H1 (cell line): ENCODE measurements around the gene PASK. TPM values are rescaled to one million over a fixed set of nuclear protein-coding genes. Genes with fewer than 3 reads are reported as not detected.

ENCODE experiments used
- YY1 ChIP-seq: IDR thresholded peaks from 2 replicates; pipeline ENCODE4 v1.6.1; 2011; ENCODE audit warnings: low read depth, mild to moderate bottlenecking, low read length
- polyA plus RNA-seq, 7 experiments: library from polyadenylated mRNA; depleted of rRNA in 3 of 7; stranded (reverse) in 5 of 7; unstranded in 2 of 7; fragments of >200 nt in 5 of 7; fragments of 200-250 nt in 2 of 7; gene quantifications; 1 replicate in 5 of 7; 2 replicates in 1 of 7; 4 replicates in 1 of 7; pipeline versions ENCODE4 v1.2.1 to v1.2.3, GENCODE V29; 2011 to 2013; ENCODE audit warnings: missing spikeins in 2 of 7, mixed read lengths in 2 of 7
- total RNA-seq: library from RNA; stranded (reverse); fragmentation: NEBNext Ultra II Directional; extraction: Animal tissue kit (Norgen Biotek cat#: 25700); gene quantifications from 2 replicates; pipeline ENCODE4 v1.2.1, GENCODE V29; 2021
- TF ChIP-seq, protein P1 (sequence below): fragments of 300-600 bp; sonication (generic); IDR thresholded peaks from 2 replicates; pipeline ENCODE4 v1.7.1; 2012; ENCODE audit warnings: low read length, moderate library complexity, mild to moderate bottlenecking, inconsistent platforms; ENCODE audit not compliant: insufficient replicate concordance

PASK gene
- total and polyA plus RNA-seq, 2 of the 8 experiments (the other 6 are each of a cell fraction or from before 2014, with no cell fraction given) = 20.5 to 66.1 TPM

GRCh38 chr2:241066893-241067341 lies 82.4 kb downstream of the PASK start (continued):
- TF ChIP-seq, protein P1, sequence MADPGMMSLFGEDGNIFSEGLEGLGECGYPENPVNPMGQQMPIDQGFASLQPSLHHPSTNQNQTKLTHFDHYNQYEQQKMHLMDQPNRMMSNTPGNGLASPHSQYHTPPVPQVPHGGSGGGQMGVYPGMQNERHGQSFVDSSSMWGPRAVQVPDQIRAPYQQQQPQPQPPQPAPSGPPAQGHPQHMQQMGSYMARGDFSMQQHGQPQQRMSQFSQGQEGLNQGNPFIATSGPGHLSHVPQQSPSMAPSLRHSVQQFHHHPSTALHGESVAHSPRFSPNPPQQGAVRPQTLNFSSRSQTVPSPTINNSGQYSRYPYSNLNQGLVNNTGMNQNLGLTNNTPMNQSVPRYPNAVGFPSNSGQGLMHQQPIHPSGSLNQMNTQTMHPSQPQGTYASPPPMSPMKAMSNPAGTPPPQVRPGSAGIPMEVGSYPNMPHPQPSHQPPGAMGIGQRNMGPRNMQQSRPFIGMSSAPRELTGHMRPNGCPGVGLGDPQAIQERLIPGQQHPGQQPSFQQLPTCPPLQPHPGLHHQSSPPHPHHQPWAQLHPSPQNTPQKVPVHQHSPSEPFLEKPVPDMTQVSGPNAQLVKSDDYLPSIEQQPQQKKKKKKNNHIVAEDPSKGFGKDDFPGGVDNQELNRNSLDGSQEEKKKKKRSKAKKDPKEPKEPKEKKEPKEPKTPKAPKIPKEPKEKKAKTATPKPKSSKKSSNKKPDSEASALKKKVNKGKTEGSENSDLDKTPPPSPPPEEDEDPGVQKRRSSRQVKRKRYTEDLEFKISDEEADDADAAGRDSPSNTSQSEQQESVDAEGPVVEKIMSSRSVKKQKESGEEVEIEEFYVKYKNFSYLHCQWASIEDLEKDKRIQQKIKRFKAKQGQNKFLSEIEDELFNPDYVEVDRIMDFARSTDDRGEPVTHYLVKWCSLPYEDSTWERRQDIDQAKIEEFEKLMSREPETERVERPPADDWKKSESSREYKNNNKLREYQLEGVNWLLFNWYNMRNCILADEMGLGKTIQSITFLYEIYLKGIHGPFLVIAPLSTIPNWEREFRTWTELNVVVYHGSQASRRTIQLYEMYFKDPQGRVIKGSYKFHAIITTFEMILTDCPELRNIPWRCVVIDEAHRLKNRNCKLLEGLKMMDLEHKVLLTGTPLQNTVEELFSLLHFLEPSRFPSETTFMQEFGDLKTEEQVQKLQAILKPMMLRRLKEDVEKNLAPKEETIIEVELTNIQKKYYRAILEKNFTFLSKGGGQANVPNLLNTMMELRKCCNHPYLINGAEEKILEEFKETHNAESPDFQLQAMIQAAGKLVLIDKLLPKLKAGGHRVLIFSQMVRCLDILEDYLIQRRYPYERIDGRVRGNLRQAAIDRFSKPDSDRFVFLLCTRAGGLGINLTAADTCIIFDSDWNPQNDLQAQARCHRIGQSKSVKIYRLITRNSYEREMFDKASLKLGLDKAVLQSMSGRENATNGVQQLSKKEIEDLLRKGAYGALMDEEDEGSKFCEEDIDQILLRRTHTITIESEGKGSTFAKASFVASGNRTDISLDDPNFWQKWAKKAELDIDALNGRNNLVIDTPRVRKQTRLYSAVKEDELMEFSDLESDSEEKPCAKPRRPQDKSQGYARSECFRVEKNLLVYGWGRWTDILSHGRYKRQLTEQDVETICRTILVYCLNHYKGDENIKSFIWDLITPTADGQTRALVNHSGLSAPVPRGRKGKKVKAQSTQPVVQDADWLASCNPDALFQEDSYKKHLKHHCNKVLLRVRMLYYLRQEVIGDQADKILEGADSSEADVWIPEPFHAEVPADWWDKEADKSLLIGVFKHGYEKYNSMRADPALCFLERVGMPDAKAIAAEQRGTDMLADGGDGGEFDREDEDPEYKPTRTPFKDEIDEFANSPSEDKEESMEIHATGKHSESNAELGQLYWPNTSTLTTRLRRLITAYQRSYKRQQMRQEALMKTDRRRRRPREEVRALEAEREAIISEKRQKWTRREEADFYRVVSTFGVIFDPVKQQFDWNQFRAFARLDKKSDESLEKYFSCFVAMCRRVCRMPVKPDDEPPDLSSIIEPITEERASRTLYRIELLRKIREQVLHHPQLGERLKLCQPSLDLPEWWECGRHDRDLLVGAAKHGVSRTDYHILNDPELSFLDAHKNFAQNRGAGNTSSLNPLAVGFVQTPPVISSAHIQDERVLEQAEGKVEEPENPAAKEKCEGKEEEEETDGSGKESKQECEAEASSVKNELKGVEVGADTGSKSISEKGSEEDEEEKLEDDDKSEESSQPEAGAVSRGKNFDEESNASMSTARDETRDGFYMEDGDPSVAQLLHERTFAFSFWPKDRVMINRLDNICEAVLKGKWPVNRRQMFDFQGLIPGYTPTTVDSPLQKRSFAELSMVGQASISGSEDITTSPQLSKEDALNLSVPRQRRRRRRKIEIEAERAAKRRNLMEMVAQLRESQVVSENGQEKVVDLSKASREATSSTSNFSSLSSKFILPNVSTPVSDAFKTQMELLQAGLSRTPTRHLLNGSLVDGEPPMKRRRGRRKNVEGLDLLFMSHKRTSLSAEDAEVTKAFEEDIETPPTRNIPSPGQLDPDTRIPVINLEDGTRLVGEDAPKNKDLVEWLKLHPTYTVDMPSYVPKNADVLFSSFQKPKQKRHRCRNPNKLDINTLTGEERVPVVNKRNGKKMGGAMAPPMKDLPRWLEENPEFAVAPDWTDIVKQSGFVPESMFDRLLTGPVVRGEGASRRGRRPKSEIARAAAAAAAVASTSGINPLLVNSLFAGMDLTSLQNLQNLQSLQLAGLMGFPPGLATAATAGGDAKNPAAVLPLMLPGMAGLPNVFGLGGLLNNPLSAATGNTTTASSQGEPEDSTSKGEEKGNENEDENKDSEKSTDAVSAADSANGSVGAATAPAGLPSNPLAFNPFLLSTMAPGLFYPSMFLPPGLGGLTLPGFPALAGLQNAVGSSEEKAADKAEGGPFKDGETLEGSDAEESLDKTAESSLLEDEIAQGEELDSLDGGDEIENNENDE = no peak
- peak; percentile 81 for TF ChIP-seq YY1
